ENCODE measurements around the gene ACSM3. TPM values are rescaled to one million over a fixed set of nuclear protein-coding genes. Genes with fewer than 3 reads are reported as not detected.

The ACSM3 gene
- total RNA-seq, 1 donor, result 0.86 TPM

Small RNA genes within 50 kb of the gene (small RNA-seq; reads per million reads assigned to genes)
- not detected for gene RF00618
- not detected for gene RNU6-944P

Other genes starting within 250 kb of the ACSM3 start
- gene ACSM2B, start 187.6 kb upstream of the ACSM3 start, total RNA-seq, result not detected in 2 replicates
- not detected in 2 replicates for gene ACSM1, start 66.3 kb upstream of the ACSM3 start, total RNA-seq
- gene THUMPD1, start 22.2 kb upstream of the ACSM3 start, total RNA-seq, result 69.6 and 74.7 TPM in 2 replicates
- gene ERI2, start 42.5 kb downstream of the ACSM3 start, total RNA-seq, result 21.6 and 26.3 TPM in 2 replicates
- gene REXO5, start 42.5 kb downstream of the ACSM3 start, total RNA-seq, result 6.9 and 8.1 TPM in 2 replicates
- 24.5 and 52.2 TPM in 2 replicates for gene DCUN1D3, start 136.3 kb downstream of the ACSM3 start, total RNA-seq
- gene LYRM1, start 136.8 kb downstream of the ACSM3 start, total RNA-seq, result 28.0 and 59.2 TPM in 2 replicates